RPMI7951 (cell line): ENCODE measurements around the gene PTPRE. TPM values are rescaled to one million over a fixed set of nuclear protein-coding genes. Genes with fewer than 3 reads are reported as not detected.

Experiments
- DNase-seq: peaks from one replicate; pipeline ENCODE4 v3.0.0-alpha.2; 2012; ENCODE audit warnings: low read depth
- total RNA-seq: library from RNA; depleted of rRNA; stranded (reverse); fragments of >200 nt; shearing (Covaris generic); gene quantifications from 2 replicates; pipeline ENCODE4 v1.2.3, GENCODE V29; 2014

PTPRE gene
- total RNA-seq, 1 experiment from 2014 or later: 17.5 TPM

DNA sequence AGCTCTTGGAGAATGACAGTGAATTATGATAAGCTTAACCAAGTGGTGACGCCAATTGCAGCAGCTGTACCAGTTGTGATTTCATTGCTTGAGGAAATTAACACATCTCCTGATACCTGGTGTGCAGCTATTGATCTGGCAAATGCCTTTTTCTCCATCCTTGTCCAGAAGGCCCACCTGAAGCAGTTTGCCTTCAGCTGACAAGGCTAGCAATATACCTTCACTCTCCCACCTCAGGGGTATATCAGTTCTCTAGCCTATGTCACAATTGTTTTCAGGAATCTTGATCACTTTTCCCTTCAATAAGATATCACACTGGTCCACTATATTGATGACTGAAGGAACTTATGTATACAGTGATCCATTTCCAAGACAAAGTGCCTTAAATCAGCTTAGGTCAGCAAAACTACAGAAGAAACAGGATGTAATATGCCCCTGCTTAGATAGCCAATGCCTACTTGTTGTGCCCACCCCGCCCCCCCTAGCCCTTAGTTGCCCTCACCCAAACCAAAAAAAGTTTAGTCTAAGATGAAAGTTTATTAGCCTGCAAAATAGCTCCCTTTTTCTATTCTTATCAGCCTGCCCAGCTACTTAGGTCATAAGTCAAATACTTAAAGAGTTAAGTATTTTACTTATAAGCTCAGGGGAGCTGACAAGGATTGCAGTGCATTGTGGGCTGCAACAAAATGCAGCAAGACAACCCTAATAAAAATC lies 45.1 kb downstream of the PTPRE start:
- DNase-seq: no peak

DNA sequence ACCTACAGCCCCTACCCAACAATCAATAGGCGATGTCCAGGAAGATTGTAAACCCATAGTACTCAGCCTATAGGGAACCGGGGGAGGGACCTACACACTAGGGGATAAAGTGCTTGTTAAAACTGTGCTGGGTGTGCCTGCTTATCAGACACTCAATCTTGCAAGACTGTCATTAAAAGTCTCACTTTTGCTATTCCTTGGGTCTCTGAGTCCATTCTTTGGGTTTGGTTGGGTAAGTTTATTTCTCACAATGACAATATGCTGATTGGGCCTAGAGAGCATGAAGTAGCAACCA lies 45.6 kb downstream of the PTPRE start:
- DNase-seq: no peak

DNA sequence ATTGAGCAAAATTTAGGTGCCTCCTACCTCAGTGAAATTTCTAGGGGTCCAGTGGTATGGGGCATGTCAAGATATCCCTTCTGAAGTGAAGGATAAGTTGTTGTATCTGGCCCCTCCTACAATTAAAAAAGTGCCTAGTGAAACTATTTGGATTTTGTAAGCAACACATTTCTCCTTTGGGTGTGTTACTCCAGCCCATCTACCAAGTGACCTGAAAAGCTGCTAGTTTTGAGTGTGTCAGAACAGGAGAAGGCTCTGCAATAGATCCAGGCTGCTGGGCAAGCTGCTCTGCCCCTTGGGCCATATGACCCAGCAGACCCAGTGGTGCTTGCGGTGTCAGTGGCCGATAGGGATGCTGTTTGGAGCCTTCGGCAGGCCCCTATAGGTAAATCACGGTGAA lies 46.0 kb downstream of the PTPRE start:
- no peak for DNase-seq

DNA sequence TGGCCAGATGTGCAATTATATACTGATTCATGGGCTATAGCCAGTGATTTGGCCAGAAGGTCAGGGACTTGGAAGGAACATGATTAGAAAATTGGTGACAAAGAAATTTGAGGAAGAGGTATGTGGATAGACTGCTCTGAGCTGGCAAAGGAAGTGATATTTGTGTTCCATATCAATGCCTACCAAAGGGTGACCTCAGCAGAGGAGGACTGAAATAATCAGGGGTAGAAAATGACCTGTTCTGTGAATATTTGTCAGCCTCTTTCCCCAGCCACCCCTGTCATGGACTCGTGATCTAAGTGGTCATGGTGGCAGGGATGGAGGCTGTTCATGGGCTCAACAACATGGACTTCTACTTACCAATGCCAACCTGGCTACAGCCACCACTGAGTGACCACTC lies 47.0 kb downstream of the PTPRE start:
- DNase-seq: no peak

DNA sequence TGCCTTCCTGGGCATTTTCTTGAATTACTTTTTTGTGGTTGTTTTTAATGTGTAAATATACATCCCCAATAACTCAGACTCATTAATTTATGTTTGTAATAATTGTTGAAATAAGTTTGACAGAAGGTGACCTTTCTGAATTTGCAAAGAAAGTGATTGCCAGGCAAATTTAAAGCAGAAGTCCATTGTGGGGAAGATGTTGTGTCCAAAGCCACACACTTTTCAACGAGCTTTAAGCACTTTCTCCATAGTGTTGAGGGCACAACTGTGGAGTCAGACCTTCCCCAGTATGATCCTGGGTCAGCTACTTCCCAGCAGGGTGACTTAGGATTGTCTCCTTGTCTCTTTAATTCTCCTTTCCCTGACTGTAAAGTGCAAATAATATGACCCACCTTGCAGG lies 52.5 kb downstream of the PTPRE start:
- DNase-seq: no peak

DNA sequence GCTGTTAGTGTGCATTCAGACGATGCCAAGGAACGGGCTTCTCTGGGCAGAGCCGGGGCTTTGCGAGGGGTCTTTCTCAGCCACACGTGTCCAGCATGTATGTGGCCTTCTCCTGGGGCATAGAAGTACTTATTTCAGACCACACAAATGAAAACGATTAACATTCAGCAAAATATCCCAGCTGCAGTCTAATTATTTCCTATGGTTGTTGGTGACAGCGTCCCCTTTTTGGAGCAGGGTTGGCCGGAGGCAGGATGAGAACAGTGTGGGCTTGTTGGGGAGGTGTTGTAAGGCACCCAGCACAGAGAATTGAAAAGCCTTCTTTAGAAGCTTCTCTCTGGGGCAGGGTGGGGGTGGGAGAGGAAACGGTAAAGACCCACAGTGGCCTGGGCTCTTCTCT lies 54.2 kb downstream of the PTPRE start:
- no peak for DNase-seq

DNA sequence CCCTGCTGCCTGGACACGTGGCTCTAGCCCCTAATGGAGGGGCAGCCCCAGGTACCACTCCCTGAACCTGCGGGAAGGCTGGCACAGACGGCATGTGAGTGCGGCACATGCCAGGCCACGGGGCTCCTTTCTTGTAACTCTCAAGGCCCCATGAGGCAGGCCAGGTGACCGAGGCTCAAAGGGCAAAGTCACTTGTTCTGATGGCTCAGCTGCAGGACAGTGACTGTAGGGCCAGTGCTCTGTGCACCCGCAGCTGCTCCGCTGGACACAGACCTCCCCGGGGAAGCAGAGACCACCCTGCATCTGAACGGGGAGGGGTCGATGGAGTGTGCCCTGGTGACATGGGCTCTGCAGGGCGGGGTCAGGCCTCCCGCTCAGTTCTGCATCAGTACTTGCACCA lies 55.3 kb downstream of the PTPRE start:
- DNase-seq: no peak

DNA sequence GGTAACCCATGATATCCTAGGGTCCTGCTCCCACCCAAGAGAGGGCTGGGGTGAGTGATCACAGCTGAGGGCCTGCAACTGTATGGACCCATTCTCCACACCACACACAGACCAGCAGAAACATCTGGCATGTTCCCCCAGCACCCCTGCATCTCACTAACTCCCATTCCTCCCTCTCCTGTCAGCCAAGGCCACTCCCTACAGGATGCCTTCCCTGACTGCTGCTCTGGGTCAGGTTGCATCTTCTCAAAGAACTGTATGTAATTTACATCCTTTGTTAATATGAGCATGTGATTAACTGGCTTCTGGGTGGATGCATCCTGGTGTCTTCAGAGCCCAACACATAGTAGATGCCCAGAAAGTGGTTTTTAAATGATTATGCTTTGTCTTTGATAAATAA lies 56.2 kb downstream of the PTPRE start:
- DNase-seq: no peak

DNA sequence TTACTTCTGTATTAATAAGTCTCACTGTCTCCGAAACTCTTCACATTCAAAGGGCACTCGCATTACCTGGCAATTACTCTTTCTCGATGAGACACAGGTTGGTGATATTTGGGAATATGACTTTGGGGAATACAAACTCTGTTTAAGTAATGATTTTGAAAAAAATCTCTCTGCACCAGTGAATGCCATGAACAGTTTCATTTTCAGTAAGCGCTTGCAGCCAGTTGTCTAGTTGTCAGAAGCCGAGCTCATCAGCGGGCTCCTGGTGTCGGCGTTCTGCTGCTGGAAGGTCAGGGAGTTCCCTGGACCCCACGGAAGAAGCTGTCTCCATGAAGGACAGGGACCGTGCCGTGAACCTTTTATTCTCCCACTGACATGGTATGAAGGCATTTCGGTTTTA lies 57.7 kb downstream of the PTPRE start:
- no peak for DNase-seq

DNA sequence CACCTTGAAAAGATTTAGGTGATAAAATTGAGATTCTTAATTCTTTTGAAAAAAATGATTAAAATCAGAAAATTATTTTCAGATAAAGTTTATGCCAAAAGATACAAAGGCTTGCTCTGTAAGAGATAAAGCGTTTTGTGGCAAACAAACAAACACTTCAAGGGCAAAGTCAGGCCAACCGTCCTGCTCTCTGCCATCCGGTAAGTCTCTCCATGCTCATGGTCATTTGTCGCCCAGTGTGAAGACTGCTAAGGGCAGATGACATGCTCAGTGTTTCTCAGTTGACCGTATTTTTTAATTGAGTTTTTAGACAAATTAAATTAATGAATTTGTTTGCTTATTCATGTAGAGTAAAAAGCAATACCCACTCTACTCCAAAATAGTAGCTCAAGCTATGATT lies 60.0 kb downstream of the PTPRE start:
- no peak for DNase-seq

DNA sequence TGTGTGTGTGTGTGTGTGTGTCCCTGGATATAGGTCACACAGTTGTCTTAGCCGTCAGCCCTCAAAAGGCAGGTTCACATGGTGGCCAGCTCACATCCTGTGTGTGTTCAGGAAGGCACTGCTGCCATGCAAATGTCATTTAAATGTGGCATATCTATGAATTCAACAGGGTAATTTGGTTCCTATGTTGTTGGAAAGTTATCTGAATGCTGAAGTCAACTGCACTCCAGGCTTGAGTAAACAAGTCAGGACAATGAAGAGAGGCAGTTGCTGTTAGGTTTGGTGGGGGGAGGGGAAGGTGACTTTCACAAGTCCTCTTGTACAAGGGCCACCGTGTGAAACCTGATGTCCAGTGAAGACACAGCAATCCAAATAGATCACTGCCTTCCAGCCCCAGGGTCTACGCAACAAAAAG lies 61.1 kb downstream of the PTPRE start:
- DNase-seq: no peak

DNA sequence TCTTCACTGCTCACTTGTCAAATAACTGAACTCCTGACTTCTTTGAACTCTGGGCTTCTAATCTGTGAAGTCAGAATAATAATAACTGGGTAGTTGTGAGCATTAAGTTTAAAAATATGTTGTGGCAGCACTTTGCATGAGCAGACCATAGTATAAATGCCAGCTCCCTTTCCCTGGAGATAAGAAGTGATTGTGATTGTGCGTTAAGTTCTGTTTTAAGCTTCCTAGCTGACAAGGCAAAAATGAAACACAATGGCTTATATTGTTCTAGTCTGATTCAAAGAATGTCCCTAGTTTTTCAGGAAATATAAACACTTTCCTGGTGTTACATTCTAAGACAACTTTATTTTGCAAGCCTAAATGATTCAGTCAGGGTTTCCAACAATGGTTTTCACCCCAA lies 61.8 kb downstream of the PTPRE start:
- DNase-seq: no peak

DNA sequence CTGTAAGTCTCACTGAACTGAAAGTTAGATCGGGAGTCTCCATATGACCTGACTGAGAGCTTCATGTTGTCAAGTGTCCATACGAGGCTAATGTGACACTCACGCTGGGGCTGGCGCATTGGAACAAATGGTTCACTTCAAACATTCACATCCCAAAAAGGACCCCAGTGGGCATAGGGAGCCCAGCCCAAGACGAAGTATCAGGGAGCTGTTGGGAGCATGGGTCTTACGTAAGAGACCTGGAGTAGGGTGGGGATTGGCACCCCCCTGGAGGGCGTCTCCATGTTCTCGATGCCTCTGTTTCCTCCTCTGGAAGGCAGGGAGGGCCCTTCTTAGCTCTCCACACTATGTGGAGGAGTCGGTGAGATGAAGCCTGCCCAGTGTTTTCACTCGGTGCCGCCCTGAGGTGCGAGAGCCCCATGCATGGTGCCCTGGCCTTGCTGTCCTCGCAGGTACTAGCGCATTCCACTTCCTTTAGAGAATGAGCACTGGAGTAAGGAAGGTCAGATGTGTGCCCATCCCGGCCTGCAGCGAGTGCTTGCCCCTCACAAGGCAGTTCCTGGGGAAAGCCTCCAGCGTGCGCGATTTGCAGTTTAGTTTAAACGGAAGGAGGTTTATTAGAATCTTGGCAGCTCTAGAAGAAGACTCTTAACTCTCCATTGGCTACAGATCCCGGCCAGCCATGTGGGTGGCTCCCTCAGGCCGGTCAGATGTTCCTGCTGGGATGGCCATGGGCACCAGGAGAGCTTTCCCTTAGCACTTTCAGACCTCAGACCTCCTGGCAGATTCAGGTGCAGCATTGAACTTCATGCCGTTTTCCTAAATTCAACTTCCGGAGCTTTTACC lies 64.4 kb downstream of the PTPRE start:
- no peak for DNase-seq

DNA sequence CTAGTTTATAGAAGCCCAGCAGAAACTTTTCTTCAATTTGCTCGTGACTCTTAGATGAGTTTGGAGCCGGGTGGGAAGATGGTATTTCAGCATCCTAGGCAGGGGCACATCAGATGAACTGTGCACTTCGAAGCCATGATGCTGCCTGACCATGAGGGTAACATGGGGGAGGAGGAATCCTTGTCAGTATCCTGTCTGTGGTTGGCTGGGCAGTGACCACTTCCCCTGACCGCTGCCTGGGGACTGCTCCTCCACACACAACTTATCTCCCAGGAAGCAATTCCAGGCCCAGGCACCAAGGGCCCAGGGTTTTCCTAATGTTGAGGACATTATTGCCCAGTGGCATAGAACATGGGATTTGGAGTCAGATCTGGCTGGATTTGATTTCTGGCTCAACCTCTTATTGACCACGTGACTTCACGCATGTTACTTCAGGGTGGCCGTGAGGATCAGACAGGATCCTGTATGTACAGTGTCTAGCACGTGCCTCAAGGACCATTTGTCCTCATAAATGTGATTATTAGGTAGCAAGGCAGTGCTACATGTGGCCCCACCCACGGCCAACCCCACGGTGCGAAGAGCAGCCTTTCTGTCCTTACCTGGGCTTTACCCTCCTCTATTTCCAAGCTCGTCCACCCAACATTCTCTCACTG lies 65.2 kb downstream of the PTPRE start:
- DNase-seq: peak; percentile 76

DNA sequence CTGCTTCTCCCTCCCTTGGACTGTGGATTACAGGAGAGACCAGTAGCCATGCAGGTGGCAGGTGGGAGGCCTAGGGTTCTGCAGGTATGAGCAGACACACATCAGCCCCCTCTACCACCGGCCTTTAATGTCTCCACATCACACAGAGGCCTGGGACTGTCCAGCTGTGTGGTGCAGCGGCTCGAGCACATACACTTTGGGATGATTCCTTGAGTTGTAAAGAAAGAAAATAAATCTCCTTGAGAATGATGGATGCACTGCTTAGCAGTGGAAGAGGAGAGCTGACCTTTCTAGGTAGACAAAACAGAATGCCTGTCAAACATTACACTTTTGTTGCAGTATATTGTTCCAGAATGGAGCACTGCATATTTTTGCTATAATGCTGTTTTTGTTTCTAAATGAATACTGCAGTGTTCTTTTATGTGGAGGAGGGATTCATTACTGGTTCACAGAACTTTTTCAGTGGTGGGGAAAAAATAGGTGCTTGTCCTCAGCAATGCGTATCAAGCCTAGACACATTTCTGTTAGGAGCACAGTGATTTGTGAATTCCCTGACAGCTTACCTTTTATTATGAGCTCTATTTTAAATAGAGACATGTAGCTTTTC lies 66.0 kb downstream of the PTPRE start:
- DNase-seq: no peak

DNA sequence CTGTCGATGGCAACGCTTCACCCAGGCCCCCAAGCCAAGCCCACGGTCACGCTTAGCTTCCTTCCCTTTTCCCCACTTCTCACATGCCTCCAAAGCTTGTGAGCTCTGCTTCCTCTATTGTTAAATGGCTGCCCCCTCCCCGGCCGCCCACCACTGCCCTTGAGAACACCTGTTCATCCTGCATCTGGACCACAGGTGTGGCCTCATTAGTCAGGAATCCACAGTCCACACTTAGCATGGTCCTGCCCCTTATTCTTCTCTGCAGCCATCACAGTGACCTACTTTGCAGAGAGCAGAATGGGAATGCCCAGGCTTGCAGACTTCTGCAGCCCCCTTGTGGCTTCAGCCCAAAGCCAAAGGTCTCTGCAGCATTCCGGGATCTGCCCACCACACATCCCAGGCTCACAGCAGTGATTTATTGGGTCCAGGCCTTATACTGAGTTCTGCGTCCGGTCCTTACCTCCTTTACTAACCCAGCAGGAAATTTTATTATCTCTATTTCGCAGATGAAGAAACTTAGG lies 66.9 kb downstream of the PTPRE start:
- no peak for DNase-seq

DNA sequence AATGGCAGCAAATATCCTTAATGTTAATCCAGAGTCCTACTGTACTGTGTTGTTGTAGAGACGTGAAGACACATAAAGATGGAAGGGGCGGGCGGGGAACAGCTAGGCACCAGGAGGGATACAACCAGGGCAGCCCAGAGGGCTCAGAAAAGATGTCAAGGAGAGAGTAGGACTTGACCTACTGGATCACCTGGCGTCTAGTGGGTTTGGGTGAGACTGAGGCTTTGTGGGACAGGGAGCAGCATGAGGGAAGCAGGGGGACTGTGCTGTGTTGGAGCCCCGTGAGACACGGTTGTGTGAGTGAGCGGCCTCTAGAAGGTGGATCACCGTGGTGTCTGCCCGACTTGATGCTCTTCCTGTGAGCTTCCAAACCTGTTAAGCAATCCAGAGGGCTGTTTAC lies 68.0 kb downstream of the PTPRE start:
- DNase-seq: no peak

DNA sequence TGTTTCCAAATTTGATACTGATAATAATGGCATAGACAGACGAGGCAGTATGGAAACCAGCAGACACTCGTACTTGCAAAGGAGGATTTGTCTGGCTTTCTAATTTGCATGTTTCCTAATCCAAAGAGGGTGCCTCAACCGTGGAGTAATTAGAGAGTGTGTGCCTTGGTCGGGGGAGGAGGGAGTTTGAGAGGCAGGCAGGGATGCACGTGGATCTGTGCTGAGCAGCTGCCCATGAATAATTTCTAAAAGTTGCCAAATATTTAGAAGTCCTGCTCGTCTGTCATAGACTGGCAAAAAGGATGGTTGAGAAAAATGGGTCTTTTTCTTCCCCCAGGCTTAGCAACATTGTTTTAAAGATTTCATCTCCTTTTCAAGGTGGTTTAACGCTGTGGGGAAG lies 69.4 kb downstream of the PTPRE start:
- DNase-seq: peak; percentile 73

DNA sequence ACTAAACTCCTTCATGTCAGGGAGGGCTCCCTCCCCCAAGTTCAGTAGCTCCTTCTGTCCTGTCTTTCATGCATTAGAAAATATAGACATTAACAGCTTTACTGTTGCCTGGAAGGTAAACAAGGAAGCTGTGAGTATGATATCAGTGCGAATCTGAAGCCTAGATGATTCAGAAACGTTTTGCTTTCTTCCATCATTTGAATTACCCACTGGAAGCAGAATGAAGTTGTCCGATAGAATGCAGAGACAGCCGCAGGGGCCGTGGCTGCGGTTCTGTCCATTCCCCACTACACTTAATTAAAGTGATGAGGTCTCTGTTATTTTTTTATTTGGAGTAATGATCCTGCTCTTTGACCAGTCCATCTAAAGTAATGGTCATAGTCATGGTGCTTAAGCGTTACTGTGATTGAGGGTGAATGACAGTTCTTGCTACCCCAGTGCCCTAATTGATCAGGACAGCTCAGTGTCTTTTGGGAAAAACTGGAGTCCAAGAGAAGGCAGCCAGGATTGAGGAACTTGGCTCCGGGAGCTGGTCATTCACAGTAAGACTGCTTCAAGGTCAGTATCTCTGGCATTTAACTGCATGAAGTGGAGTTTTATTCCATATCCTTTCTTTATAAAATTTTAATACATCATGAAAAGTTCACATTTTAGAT lies 69.9 kb downstream of the PTPRE start:
- DNase-seq: peak; percentile 75

DNA sequence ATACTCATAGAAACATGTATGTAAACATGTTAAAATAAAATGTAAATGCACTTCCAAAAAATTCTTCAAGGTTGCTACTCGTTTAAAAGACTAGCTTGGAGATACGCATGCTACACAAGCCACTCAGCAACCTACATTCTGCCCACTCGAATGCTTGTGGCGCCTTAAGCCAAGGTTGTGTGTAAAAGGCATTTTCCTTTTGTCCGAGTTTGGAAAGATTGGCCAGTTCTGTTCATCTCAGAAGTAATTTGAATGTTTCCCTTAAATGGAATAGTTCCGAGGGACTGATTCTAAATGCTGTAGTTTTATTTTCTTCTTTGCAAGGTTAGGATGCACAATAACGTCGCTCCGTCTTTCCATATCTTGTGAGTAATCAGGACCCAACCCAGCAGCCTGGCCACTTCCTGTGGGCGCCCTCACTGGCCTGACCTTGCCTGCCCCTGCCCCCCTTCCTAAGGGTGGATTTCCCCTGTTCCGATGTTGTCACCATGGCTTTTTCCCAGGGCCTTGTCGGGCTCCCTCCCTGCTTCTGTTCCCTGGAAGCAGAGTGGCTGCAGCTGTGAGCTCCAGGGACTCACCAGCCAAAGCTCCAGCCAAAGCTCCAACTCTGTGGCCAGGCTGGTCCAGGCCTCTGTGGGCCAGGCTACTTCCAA lies 70.6 kb downstream of the PTPRE start:
- DNase-seq: peak; percentile 98

DNA sequence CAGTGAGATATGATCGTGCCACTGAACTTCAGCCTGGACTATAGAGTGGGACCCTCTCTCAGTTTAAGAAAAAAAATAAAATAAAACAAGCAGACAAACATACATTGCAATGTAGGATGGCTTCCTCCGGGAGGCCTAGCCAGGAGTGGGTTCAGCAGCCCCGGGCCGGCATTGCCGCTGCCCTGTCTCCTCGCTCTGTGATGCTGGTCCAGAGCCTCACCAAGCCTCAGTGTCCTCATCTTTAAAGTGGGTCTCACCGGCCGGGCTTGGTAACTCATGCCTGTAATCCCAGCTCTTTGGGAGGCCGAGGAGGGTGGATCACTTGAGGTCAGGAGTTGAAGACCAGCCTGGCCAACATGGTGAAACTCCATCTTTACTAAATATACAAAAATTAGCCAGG lies 71.6 kb downstream of the PTPRE start:
- no peak for DNase-seq
